ENCODE measurements around the gene ZNF90. TPM values are rescaled to one million over a fixed set of nuclear protein-coding genes. Genes with fewer than 3 reads are reported as not detected.
A peak's percentile ranks its signal among the peaks of the same experiment; 100 is the strongest.

Gene ZNF90
- total and polyA plus RNA-seq, 2 of the 8 experiments (the other 6 are each of a cell fraction or from before 2014, with no cell fraction given), result 41.2 to 114 TPM

DNA sequence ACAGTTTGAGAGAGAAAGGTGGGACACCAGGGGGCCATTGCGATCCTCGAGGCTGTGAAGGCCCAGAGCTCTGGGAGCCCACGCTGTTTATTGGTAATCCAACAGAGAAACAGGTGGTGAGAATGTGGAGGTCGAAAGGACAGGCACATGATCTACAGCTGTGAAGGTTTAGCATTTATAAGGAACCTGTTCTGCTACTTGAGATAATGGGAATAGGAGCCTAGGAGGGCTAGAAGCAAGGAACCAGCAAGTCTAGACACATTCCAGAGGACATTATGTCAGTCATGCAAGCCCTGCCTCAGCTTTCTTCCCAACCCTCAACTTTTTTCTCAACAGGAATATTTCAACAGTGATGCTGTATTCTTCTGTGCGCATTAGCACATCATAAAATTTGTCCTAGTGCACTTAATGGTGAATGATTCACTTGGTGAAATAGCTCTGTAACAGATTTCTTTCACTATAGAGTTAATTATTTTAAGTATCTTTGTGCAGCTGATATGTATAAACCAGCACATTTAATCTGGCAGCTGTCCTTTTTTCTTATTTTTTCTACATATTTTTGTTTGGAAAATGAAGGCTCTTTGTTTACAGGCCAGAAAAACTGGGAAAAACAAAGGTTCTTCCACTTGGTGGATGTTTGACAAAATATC is 25.4 kb downstream of the ZNF90 start (continued):
- TF ChIP-seq TCF12 (IDR thresholded peaks at IDR 0.05; ENCODE audit: low read depth, low read length), result peak; percentile 94
- no peak for TF ChIP-seq EP300 (IDR thresholded peaks at IDR 0.05; ENCODE audit: borderline replicate concordance in 1 of 2, low read depth in 2 of 2, low read length in 2 of 2)
- TF ChIP-seq, protein P1, sequence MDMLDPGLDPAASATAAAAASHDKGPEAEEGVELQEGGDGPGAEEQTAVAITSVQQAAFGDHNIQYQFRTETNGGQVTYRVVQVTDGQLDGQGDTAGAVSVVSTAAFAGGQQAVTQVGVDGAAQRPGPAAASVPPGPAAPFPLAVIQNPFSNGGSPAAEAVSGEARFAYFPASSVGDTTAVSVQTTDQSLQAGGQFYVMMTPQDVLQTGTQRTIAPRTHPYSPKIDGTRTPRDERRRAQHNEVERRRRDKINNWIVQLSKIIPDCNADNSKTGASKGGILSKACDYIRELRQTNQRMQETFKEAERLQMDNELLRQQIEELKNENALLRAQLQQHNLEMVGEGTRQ (IDR thresholded peaks at IDR 0.05; ENCODE audit: low read length), result no peak
- TF ChIP-seq POU5F1 (IDR thresholded peaks at IDR 0.05; ENCODE audit: low read depth, low read length), result no peak
- no peak for TF ChIP-seq NANOG (IDR thresholded peaks at IDR 0.05; ENCODE audit: insufficient read depth, low read depth, low read length, poor library complexity, severe bottlenecking)
- TF ChIP-seq KDM1A (IDR thresholded peaks at IDR 0.05; ENCODE audit: borderline replicate concordance, low read length), result peak; percentile 51; the same call in 1 of the 2 replicates
- TF ChIP-seq, protein P2, sequence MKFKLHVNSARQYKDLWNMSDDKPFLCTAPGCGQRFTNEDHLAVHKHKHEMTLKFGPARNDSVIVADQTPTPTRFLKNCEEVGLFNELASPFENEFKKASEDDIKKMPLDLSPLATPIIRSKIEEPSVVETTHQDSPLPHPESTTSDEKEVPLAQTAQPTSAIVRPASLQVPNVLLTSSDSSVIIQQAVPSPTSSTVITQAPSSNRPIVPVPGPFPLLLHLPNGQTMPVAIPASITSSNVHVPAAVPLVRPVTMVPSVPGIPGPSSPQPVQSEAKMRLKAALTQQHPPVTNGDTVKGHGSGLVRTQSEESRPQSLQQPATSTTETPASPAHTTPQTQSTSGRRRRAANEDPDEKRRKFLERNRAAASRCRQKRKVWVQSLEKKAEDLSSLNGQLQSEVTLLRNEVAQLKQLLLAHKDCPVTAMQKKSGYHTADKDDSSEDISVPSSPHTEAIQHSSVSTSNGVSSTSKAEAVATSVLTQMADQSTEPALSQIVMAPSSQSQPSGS (IDR thresholded peaks at IDR 0.05; ENCODE audit: low read length), result peak; percentile 72; the same call in 1 of the 2 replicates
- TF ChIP-seq YY1 (IDR thresholded peaks at IDR 0.05; ENCODE audit: low read depth, low read length), result 0 out of 2 replicates have a peak, but pooled peaks have one; percentile 36
- TF ChIP-seq ASH2L (IDR thresholded peaks at IDR 0.05; ENCODE audit: low read length), result peak; percentile 22
- no peak for TF ChIP-seq KDM4A (IDR thresholded peaks at IDR 0.05; ENCODE audit: low read depth, low read length, severe bottlenecking)
- no peak for TF ChIP-seq TAF1 (IDR thresholded peaks at IDR 0.05; ENCODE audit: low read depth, low read length)
- TF ChIP-seq GABPA (IDR thresholded peaks at IDR 0.05; ENCODE audit: borderline replicate concordance, insufficient read depth, low read length), result no peak
- TF ChIP-seq, protein P3, sequence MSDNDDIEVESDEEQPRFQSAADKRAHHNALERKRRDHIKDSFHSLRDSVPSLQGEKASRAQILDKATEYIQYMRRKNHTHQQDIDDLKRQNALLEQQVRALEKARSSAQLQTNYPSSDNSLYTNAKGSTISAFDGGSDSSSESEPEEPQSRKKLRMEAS (IDR thresholded peaks at IDR 0.05), result peak; percentile 95
- peak in 1 of 2 experiments; percentile 18; a peak in 1 of 4 replicates for TF ChIP-seq RAD21 (IDR thresholded peaks at IDR 0.05 in 1 of 2, conservative IDR thresholded peaks at IDR 0.05 in 1 of 2; ENCODE audit: low read depth in 2 of 2, low read length in 2 of 2)
- no peak for TF ChIP-seq HDAC2 (IDR thresholded peaks at IDR 0.05; ENCODE audit: borderline replicate concordance in 1 of 2, low read depth in 2 of 2, low read length in 2 of 2)
- no peak for TF ChIP-seq RBBP5 (IDR thresholded peaks at IDR 0.05; ENCODE audit: borderline replicate concordance, low read depth, low read length)
- TF ChIP-seq, protein P4, sequence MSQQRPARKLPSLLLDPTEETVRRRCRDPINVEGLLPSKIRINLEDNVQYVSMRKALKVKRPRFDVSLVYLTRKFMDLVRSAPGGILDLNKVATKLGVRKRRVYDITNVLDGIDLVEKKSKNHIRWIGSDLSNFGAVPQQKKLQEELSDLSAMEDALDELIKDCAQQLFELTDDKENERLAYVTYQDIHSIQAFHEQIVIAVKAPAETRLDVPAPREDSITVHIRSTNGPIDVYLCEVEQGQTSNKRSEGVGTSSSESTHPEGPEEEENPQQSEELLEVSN (IDR thresholded peaks at IDR 0.05), result peak; percentile 96
